ENCODE results near the gene CFAP91. TPM values are rescaled to one million over a fixed set of nuclear protein-coding genes. Genes with fewer than 3 reads are reported as not detected.

The CFAP91 gene
- total and polyA plus RNA-seq, 2 experiments from 2014 or later, result 2.4 to 3.7 TPM

DNA sequence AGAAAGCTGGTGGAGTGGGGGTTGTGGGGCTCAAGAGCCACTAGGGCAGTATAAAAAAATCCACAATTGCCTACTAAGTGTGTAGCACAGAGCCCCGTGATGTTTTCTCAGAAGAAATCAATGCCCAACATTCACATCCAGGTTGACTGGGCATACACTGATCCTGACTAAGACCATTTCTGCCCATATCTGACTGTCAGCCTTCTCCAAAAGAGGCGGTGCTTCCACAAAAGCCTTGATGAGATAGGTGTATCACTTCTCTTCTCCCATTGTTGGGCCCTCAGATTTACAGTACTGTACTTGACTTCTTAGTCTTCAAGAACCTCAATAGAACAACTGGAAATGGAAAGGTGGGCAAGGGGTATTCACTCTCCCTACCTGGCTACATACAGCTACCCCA lies 43.8 kb upstream of the CFAP91 start:
- no peaks in the 10 kb centered on the region for H3K9me2 ChIP-seq (ENCODE audit: insufficient read depth)
- no peak for TF ChIP-seq ZNF114 (CRISPR knock-in tag; IDR thresholded peaks at IDR 0.05)
- TF ChIP-seq POLR2AphosphoS5 (IDR thresholded peaks at IDR 0.05; ENCODE audit: low read depth), result no peak
- TF ChIP-seq, protein P1, sequence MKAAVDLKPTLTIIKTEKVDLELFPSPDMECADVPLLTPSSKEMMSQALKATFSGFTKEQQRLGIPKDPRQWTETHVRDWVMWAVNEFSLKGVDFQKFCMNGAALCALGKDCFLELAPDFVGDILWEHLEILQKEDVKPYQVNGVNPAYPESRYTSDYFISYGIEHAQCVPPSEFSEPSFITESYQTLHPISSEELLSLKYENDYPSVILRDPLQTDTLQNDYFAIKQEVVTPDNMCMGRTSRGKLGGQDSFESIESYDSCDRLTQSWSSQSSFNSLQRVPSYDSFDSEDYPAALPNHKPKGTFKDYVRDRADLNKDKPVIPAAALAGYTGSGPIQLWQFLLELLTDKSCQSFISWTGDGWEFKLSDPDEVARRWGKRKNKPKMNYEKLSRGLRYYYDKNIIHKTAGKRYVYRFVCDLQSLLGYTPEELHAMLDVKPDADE (IDR thresholded peaks at IDR 0.05), result no peak
- TF ChIP-seq STAT1 (IDR thresholded peaks at IDR 0.05; ENCODE audit: unreplicated experiment), result no peak
- TF ChIP-seq, protein P2, sequence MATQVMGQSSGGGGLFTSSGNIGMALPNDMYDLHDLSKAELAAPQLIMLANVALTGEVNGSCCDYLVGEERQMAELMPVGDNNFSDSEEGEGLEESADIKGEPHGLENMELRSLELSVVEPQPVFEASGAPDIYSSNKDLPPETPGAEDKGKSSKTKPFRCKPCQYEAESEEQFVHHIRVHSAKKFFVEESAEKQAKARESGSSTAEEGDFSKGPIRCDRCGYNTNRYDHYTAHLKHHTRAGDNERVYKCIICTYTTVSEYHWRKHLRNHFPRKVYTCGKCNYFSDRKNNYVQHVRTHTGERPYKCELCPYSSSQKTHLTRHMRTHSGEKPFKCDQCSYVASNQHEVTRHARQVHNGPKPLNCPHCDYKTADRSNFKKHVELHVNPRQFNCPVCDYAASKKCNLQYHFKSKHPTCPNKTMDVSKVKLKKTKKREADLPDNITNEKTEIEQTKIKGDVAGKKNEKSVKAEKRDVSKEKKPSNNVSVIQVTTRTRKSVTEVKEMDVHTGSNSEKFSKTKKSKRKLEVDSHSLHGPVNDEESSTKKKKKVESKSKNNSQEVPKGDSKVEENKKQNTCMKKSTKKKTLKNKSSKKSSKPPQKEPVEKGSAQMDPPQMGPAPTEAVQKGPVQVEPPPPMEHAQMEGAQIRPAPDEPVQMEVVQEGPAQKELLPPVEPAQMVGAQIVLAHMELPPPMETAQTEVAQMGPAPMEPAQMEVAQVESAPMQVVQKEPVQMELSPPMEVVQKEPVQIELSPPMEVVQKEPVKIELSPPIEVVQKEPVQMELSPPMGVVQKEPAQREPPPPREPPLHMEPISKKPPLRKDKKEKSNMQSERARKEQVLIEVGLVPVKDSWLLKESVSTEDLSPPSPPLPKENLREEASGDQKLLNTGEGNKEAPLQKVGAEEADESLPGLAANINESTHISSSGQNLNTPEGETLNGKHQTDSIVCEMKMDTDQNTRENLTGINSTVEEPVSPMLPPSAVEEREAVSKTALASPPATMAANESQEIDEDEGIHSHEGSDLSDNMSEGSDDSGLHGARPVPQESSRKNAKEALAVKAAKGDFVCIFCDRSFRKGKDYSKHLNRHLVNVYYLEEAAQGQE (IDR thresholded peaks at IDR 0.05; ENCODE audit: unreplicated experiment), result no peak
- TF ChIP-seq, protein P3, sequence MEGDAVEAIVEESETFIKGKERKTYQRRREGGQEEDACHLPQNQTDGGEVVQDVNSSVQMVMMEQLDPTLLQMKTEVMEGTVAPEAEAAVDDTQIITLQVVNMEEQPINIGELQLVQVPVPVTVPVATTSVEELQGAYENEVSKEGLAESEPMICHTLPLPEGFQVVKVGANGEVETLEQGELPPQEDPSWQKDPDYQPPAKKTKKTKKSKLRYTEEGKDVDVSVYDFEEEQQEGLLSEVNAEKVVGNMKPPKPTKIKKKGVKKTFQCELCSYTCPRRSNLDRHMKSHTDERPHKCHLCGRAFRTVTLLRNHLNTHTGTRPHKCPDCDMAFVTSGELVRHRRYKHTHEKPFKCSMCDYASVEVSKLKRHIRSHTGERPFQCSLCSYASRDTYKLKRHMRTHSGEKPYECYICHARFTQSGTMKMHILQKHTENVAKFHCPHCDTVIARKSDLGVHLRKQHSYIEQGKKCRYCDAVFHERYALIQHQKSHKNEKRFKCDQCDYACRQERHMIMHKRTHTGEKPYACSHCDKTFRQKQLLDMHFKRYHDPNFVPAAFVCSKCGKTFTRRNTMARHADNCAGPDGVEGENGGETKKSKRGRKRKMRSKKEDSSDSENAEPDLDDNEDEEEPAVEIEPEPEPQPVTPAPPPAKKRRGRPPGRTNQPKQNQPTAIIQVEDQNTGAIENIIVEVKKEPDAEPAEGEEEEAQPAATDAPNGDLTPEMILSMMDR (conservative IDR thresholded peaks at IDR 0.05; ENCODE audit: low read depth in 2 of 2), result no peak
- TF ChIP-seq JUNB (IDR thresholded peaks at IDR 0.05; ENCODE audit: unreplicated experiment), result no peak
- no peak for TF ChIP-seq NANOG (IDR thresholded peaks at IDR 0.05; ENCODE audit: borderline replicate concordance)
- TF ChIP-seq, protein P4, sequence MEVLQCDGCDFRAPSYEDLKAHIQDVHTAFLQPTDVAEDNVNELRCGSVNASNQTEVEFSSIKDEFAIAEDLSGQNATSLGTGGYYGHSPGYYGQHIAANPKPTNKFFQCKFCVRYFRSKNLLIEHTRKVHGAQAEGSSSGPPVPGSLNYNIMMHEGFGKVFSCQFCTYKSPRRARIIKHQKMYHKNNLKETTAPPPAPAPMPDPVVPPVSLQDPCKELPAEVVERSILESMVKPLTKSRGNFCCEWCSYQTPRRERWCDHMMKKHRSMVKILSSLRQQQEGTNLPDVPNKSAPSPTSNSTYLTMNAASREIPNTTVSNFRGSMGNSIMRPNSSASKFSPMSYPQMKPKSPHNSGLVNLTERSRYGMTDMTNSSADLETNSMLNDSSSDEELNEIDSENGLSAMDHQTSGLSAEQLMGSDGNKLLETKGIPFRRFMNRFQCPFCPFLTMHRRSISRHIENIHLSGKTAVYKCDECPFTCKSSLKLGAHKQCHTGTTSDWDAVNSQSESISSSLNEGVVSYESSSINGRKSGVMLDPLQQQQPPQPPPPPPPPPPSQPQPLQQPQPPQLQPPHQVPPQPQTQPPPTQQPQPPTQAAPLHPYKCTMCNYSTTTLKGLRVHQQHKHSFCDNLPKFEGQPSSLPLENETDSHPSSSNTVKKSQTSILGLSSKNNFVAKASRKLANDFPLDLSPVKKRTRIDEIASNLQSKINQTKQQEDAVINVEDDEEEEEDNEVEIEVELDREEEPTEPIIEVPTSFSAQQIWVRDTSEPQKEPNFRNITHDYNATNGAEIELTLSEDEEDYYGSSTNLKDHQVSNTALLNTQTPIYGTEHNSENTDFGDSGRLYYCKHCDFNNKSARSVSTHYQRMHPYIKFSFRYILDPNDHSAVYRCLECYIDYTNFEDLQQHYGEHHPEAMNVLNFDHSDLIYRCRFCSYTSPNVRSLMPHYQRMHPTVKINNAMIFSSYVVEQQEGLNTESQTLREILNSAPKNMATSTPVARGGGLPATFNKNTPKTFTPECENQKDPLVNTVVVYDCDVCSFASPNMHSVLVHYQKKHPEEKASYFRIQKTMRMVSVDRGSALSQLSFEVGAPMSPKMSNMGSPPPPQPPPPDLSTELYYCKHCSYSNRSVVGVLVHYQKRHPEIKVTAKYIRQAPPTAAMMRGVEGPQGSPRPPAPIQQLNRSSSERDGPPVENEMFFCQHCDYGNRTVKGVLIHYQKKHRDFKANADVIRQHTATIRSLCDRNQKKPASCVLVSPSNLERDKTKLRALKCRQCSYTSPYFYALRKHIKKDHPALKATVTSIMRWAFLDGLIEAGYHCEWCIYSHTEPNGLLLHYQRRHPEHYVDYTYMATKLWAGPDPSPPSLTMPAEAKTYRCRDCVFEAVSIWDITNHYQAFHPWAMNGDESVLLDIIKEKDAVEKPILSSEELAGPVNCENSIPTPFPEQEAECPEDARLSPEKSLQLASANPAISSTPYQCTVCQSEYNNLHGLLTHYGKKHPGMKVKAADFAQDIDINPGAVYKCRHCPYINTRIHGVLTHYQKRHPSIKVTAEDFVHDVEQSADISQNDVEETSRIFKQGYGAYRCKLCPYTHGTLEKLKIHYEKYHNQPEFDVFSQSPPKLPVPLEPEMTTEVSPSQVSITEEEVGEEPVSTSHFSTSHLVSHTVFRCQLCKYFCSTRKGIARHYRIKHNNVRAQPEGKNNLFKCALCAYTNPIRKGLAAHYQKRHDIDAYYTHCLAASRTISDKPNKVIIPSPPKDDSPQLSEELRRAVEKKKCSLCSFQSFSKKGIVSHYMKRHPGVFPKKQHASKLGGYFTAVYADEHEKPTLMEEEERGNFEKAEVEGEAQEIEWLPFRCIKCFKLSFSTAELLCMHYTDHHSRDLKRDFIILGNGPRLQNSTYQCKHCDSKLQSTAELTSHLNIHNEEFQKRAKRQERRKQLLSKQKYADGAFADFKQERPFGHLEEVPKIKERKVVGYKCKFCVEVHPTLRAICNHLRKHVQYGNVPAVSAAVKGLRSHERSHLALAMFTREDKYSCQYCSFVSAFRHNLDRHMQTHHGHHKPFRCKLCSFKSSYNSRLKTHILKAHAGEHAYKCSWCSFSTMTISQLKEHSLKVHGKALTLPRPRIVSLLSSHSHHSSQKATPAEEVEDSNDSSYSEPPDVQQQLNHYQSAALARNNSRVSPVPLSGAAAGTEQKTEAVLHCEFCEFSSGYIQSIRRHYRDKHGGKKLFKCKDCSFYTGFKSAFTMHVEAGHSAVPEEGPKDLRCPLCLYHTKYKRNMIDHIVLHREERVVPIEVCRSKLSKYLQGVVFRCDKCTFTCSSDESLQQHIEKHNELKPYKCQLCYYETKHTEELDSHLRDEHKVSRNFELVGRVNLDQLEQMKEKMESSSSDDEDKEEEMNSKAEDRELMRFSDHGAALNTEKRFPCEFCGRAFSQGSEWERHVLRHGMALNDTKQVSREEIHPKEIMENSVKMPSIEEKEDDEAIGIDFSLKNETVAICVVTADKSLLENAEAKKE (CRISPR knock-in tag; IDR thresholded peaks at IDR 0.05), result no peak
- no peak for TF ChIP-seq ZNF331 (CRISPR knock-in tag; IDR thresholded peaks at IDR 0.05; ENCODE audit: low read depth)
- no peak for TF ChIP-seq CREB1 (CRISPR knock-in tag; IDR thresholded peaks at IDR 0.05; ENCODE audit: low read depth)
- no peak for TF ChIP-seq EZH2 (IDR thresholded peaks at IDR 0.05; ENCODE audit: low read depth, unreplicated experiment)
- no peak overlapping the region for H2AFZ ChIP-seq
- no peak overlapping the region for H3K4me2 ChIP-seq
- DNase-seq (ENCODE audit: low spot score) (no peak), ATAC-seq (no peak)
- H3K36me3 ChIP-seq (ENCODE audit: insufficient read depth), result no peaks in the 10 kb centered on the region
- no peak overlapping the region for H3K4me3 Mint-ChIP-seq
- no peaks in the 10 kb centered on the region for H3K79me2 ChIP-seq (replicated peaks; ENCODE audit: insufficient read depth)
- H3K27ac ChIP-seq (ENCODE audit: low read depth), result no peak overlapping the region
- no peaks in the 10 kb centered on the region for H4K20me1 ChIP-seq (replicated peaks; ENCODE audit: insufficient read depth)
- peaks cover 2% of the 10 kb centered on the region for H3K4me1 Mint-ChIP-seq
- no peaks in the 10 kb centered on the region for H3F3A ChIP-seq (replicated peaks; ENCODE audit: low read depth)
- H3K27me3 ChIP-seq (ENCODE audit: insufficient read depth), result no peaks in the 10 kb centered on the region
- no peak overlapping the region for H3K4me3 ChIP-seq
- no peak overlapping the region for H3K27ac Mint-ChIP-seq
- no peaks in the 10 kb centered on the region for H3K4me1 ChIP-seq (ENCODE audit: insufficient read depth)
- no peaks in the 10 kb centered on the region for H3K27me3 Mint-ChIP-seq (ENCODE audit: insufficient read depth, low read depth, poor library complexity)
- no peaks in the 10 kb centered on the region for H3K36me3 Mint-ChIP-seq (ENCODE audit: low read depth)
- H3K9me3 Mint-ChIP-seq, result no peaks in the 10 kb centered on the region

Data from GM23338 (cell line).